HG03558 (cell line): Measurements from ENCODE around the gene G6PC2.
"Not testable (repeated sequence)": the region's sequence is repeated elsewhere in the genome, so short reads cannot be mapped to it uniquely, and the experiment has no call there.

Experiments
- ATAC-seq: cut with Tn5 transposase; IDR thresholded peaks from one replicate; pipeline ENCODE4 v1.9.1; 2021; ENCODE audit warnings: moderate number of reproducible peaks; ENCODE audit not compliant: unreplicated experiment; ENCODE audit errors: extremely low read depth

Gene G6PC2, protein sequence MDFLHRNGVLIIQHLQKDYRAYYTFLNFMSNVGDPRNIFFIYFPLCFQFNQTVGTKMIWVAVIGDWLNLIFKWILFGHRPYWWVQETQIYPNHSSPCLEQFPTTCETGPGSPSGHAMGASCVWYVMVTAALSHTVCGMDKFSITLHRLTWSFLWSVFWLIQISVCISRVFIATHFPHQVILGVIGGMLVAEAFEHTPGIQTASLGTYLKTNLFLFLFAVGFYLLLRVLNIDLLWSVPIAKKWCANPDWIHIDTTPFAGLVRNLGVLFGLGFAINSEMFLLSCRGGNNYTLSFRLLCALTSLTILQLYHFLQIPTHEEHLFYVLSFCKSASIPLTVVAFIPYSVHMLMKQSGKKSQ

GRCh38 chr2:168901003-168901402, at the start of gene G6PC2:
TSS of gene G6PC2 (plus strand) at chr2:168901291. CDS start at chr2:168901332, 41 bp downstream.
- ATAC-seq: no peak

- no peak for ATAC-seq
Measured at GRCh38 chr2:168851674-168852320, 49.3 kb upstream of the G6PC2 start.

DNA sequence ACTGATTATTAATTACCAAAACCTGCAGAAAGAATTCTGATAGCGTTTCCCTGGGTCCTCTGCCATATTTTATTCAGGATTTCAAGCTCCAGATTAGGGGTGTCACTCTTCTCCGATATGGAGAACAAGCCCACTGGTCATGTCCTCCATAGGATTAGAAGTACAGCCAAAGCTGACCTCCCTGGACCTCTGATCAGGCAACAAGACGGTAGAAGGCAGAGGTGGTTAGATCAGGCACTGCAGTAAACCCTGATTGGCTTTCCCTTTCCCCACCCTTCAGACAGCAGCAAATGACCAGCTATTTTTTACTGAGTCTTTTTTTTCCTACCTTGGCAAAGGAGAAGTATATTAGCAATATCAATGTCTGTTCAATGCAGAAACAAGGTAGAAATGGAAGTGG, 48.6 kb upstream of the G6PC2 start:
- ATAC-seq: no peak

DNA sequence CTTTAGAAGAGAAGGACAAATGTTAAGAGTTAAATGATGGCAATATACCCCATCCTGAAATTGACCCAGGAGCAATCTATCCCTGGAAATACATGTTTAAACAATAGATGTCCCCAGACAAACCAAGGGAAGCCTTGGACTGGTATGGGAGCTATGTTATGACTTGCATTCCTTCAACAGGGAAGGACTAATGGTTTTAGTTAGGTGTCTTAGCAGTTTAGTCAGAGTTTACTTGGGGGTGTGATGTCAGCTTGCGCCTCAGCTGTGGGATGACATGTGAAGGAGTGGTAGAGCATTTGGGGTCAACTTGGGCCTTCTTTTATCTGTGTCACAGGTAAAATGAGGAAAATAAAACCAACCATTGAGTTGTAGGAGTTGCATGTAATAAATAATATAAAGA, 47.6 kb upstream of the G6PC2 start:
- no peak for ATAC-seq

DNA sequence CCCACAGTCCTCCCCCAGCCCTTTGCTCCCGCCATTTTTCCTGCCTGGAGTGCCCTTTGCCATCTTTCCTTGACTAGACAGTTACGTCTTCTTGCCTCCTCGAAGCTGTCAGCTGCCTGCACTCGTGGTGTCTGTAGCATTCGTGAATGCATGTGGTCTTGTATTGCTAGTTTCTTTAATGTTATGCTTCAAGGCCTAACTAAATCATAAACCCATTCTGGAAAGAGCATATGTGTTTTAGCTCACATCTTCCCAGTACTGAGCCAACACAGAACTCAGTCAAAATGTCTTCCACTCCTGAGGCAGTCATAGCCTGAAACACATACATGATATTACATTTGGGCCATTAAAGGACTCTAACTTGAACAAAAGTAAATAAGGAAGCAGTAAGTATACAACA, 46.4 kb upstream of the G6PC2 start:
- no peak for ATAC-seq

DNA sequence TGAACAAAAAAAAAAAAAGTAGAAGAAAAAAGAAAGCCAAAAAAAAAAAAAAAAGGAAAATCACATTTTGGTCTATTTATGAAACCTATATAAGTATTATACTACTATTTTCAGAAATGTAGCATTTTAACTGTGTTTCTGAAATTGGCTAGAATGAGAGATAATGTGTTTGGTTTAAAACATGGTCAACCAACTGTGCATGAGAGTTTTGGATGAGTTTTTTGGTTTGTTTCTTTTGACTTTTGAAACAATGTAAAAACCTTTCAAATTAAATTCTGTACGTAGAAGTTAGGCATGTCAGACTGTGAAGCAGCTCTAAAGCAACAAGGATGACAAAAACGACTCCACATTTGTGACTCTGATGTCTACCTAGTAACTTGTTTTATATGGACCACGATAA, 45.5 kb upstream of the G6PC2 start:
- ATAC-seq: no peak

- ATAC-seq: no peak
Measured at GRCh38 chr2:168858146-168858545, 42.9 kb upstream of the G6PC2 start.

- ATAC-seq: not testable (repeated sequence)
Measured at GRCh38 chr2:168867164-168867563, 33.9 kb upstream of the G6PC2 start.

DNA sequence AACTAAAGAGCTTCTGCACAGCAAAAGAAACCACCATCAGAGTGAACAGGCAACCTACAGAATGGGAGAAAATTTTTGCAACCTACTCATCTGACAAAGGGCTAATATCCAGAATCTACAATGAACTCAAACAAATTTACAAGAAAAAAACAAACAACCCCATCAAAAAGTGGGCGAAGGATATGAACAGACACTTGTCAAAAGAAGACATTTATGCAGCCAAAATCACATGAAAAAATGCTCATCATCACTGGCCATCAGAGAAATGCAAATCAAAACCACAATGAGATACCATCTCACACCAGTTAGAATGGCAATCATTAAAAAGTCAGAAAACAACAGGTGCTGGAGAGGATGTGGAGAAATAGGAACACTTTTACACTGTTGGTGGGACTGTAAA, 30.7 kb upstream of the G6PC2 start:
- not testable (repeated sequence) for ATAC-seq

DNA sequence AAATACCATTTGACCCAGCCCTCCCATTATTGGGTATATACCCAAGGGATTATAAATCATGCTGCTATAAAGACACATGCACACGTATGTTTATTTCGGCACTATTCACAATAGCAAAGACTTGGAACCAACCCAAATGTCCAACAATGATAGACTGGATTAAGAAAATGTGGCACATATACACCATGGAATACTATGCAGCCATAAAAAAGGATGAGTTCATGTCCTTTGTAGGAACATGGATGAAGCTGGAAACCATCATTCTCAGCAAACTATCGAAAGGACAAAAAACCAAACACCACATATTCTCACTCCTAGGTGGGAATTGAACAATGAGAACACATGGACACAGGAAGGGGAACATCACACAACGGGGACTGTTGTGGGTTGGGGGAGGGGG, 30.3 kb upstream of the G6PC2 start:
- ATAC-seq: not testable (repeated sequence)

GRCh38 chr2:168874368-168875054, 26.6 kb upstream of the G6PC2 start:
- no peak for ATAC-seq

GRCh38 chr2:168882163-168882562, 18.9 kb upstream of the G6PC2 start:
- ATAC-seq: not testable (repeated sequence)

DNA sequence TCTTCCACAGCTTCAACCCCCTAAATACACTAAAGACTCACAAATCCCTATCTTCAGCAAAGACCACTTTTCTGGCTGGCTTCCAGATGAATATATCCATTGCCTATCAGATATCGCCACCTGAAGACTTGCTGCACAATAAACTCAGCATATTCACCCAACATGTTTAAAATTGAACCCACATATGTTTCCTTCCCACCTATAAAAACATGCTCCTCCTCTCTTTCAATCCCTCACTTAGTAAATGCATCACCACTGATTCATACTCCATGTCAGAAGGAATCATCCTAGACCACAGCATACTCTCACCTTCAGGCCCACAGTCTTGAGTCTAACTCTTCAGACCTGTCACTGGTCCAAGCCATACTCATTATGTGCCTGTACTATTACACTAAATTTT, 16.1 kb upstream of the G6PC2 start:
- ATAC-seq: no peak

DNA sequence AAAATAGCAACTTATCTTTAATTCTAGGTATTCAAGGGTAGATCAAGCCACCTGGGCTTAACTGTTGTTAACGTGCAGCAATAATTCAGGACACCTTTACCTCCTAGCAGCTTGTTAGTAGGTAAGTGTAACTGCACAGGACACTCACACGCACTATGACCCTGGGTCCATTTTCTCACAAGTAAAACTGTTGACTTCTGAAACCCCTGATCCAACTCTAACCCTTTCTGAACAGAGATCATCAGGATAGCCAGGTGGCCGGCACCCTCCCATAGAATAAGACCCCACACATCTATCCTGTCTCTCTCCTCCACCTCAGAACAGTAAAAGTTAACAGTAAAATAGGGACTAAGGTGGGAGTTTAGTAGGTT, 11.5 kb upstream of the G6PC2 start:
- ATAC-seq: no peak

GRCh38 chr2:168890006-168890782, 10.9 kb upstream of the G6PC2 start, which contains the start of gene SPC25:
TSS of gene SPC25 (minus strand) at chr2:168890430. CDS start at chr2:168889519, 911 bp downstream.
- peak; percentile 100 for ATAC-seq

- ATAC-seq: no peak
Measured at GRCh38 chr2:168892327-168892726, 8.8 kb upstream of the G6PC2 start.

DNA sequence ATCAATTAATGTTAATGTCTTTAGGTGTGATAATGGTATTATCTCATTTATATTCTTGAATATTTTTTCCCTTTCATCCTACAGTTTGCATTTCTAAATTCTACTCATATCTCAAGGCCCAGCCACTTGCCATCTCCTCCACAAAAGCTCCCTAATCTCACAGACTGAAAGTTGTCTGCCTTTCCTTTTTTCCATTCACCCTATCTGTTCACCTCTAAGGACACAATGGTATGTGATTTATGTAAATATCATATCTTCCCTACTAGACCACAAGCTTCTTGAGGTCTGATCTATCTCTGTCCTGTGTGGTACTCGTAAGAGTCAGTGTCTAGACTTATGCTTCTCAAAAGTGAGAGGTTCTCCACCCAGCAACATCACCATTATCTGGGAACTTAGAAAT, 7.0 kb upstream of the G6PC2 start:
- ATAC-seq: no peak

GRCh38 chr2:168894720-168895119, 6.4 kb upstream of the G6PC2 start:
- ATAC-seq: no peak

- no peak for ATAC-seq
Measured at GRCh38 chr2:168895771-168896170, 5.3 kb upstream of the G6PC2 start.

DNA sequence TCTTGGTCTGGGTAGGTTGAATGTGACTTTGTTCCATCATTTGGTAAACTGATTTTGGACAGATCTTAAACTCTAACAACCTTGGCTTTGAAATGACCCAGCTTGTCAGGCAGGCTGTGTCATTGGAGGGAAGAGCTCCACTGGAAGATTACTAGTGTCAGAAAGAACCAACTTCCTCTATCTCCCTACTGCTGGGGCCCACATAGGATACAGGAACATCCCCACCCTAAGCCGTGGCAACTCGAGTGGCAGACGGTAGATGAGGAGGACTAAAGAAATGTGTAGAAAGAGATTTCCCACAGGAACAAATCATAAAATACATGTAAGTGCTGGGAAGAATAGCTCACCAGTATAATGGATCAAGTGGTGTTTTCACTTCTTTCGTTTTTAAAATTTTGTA, 4.3 kb upstream of the G6PC2 start:
- no peak for ATAC-seq

GRCh38 chr2:168897449-168897848, 3.6 kb upstream of the G6PC2 start:
- no peak for ATAC-seq
